Brain microvascular endothelial cell (primary cell): ENCODE results near the gene PLEKHG1.

Experiments
- DNase-seq: peaks from one replicate; pipeline ENCODE4 v3.0.0-alpha.2; 2020
- H3K27ac ChIP-seq: fragments of 250-450 bp; sonication (Bioruptor Pico); 2 replicates; pipeline ENCODE4 v1.5.1; 2020; ENCODE audit warnings: mild to moderate bottlenecking, moderate library complexity
- H3K27me3 ChIP-seq: fragments of 250-450 bp; sonication (Bioruptor Pico); replicated peaks from 2 replicates; pipeline ENCODE4 v1.5.1; 2020; ENCODE audit warnings: mild to moderate bottlenecking
- H3K36me3 ChIP-seq: fragments of 250-450 bp; sonication (Bioruptor Pico); replicated peaks from 2 replicates; pipeline ENCODE4 v1.5.1; 2020; ENCODE audit warnings: mild to moderate bottlenecking
- H3K4me3 ChIP-seq: 2 replicates; pipeline ENCODE4 v1.5.1; 2011; ENCODE audit warnings: low read depth, mild to moderate bottlenecking, control low read depth, low read length, moderate library complexity
- in situ Hi-C: cut with HindIII; loops from 2 replicates; pipeline ENCODE4 v1.10.0; 2017; ENCODE audit warnings: low sequenced_read_pairs, low pct_ligation_motif_present
- TF ChIP-seq, protein P1 (sequence below): IDR thresholded peaks from 2 replicates; pipeline ENCODE4 v1.5.1; 2011; ENCODE audit warnings: low read depth, mild to moderate bottlenecking, moderate library complexity, low read length, control low read depth, inconsistent platforms; ENCODE audit errors: missing control alignments

Gene PLEKHG1

GRCh38 chr6:150599199-150600009 is at the start of gene PLEKHG1:
Gene PLEKHG1 (plus strand): TSS chr6:150599885. CDS start chr6:150733682, 133,797 bp downstream.
- TF ChIP-seq, protein P1, sequence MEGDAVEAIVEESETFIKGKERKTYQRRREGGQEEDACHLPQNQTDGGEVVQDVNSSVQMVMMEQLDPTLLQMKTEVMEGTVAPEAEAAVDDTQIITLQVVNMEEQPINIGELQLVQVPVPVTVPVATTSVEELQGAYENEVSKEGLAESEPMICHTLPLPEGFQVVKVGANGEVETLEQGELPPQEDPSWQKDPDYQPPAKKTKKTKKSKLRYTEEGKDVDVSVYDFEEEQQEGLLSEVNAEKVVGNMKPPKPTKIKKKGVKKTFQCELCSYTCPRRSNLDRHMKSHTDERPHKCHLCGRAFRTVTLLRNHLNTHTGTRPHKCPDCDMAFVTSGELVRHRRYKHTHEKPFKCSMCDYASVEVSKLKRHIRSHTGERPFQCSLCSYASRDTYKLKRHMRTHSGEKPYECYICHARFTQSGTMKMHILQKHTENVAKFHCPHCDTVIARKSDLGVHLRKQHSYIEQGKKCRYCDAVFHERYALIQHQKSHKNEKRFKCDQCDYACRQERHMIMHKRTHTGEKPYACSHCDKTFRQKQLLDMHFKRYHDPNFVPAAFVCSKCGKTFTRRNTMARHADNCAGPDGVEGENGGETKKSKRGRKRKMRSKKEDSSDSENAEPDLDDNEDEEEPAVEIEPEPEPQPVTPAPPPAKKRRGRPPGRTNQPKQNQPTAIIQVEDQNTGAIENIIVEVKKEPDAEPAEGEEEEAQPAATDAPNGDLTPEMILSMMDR = no peak
- Histone ChIP-seq H3K36me3 (no peaks in the 10 kb centered on the region), H3K27ac (no peak within 1 kb of the TSS), H3K27me3 (peaks cover 22% of the 10 kb centered on the region), H3K4me3 (peak within 1 kb of the TSS; percentile 58)
- in situ Hi-C loops = no loop called here
- DNase-seq = peak; percentile 9

DNA sequence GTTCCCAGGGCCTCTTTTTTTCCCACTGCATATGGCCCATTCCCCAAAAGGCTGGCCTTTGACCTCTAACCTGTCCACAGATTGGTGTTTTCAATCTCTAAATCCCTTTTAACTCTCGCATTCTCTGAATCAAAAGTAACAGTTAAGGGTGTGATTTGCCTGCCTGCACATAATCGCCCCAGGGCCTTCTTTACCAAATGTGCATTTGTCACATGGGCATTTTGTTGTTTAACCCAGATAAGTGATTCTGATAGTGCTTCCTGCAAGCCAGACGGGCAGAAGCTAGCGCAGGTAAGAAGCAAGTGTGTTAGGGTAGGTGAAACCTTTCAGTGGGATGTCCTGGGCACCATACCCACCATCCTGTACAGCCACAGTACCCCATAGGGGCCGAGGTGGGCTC is 49.4 kb upstream of the PLEKHG1 start:
- in situ Hi-C loops = no loop called here

DNA sequence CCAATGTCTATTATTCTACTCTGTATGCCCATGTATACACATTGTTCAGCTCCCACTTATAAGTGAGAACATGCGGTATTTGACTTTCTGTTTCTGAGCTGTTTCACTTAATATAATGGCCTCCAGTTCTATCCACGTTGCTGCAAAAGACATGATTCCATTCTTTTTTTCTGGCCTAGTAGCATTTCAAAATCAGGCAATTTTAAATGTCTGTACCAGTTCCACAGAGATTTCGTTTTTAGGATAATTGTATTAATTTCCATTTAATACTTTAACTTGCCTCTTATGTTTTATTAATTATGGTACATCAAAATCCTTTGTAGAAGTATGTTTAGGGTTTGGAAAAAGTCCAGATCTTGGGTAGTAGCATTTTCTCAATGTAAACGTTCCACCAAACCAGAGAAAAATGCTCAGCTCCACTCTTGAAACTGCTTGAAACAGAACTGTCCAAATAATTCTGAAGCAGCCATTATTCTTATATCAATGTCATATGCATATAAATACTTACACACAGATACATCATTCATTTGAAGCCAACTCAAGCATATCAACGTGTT is 42.6 kb upstream of the PLEKHG1 start:
- no peak overlapping the region for H3K4me3 ChIP-seq
- no peak overlapping the region for H3K27ac ChIP-seq
- no peaks in the 10 kb centered on the region for H3K36me3 ChIP-seq
- no peak for DNase-seq
- no peaks in the 10 kb centered on the region for H3K27me3 ChIP-seq
- in situ Hi-C loops = no loop called here
- TF ChIP-seq, protein P1 = no peak

More for the DNA sequence above, 49.4 kb upstream of the PLEKHG1 start:
- no peak for DNase-seq
- TF ChIP-seq, protein P1 = no peak
- H3K4me3 ChIP-seq = no peak overlapping the region
- H3K27ac ChIP-seq = no peak overlapping the region
- H3K27me3 ChIP-seq = peaks cover 2% of the 10 kb centered on the region
- no peaks in the 10 kb centered on the region for H3K36me3 ChIP-seq

DNA sequence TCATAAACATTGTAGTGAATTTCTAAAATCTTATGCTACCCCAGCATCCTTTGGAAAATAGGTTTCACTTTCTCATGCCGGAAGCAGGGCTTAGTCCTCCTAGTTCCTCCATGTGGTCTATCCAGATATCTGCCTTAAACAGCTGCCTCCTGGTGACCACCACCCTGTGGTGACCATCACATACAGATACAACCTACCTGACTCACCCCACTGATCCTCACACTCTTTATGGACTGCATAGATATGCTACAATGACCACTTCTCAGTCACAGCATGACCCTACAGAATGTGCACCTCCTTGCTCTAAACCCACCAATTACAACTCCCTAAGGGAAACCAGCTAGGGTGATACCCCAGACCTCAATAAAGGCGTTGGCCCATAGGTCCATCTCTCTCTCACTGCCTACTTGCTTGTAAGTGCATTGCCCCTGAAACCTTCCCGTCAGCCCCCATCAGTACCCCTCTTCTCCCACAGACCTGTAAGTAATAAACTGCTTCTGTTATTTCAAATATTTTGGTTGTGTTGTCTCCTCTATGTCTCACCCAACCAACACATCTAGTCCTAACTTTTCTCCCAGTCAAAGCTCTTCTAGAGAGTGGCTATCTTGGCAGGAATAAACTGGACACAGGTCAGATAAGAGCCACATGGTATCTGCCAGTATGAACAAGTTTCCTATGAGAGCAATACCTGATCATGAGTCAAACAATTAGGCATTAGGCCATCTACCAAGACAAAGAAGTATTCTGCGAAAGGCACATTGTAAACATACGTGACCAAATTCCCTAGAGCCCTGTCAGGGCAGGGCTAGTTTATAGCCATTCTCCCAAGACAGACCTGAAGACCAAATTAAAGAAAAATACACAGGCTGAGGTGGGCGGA is 39.4 kb upstream of the PLEKHG1 start:
- in situ Hi-C loops = no loop called here
- DNase-seq = no peak
- no peaks in the 10 kb centered on the region for H3K36me3 ChIP-seq
- no peak overlapping the region for H3K27ac ChIP-seq
- TF ChIP-seq, protein P1 = no peak
- no peaks in the 10 kb centered on the region for H3K27me3 ChIP-seq
- no peak overlapping the region for H3K4me3 ChIP-seq

DNA sequence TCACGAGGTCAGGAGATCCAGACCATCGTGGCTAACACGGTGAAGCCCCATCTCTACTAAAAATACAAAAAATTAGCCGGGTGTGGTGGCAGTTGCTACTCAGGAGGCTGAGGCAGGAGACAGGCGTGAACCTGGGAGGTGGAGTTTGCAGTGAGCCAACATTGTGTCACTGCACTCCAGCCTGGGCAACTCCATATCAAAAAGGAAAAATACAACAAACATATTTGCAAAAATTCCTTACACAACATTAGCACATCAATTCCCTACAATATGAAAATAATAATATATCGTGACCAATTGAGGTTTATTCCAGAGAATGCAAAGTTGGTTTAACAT is 38.8 kb upstream of the PLEKHG1 start:
- Histone ChIP-seq H3K4me3 (no peak overlapping the region), H3K36me3 (no peaks in the 10 kb centered on the region), H3K27me3 (no peaks in the 10 kb centered on the region), H3K27ac (no peak overlapping the region)
- in situ Hi-C loops = no loop called here
- no peak for DNase-seq
- TF ChIP-seq, protein P1 = no peak
